ENCODE measurements around the gene PPA1. TPM values are rescaled to one million over a fixed set of nuclear protein-coding genes. Genes with fewer than 3 reads are reported as not detected.

The PPA1 gene
- polyA plus RNA-seq, 1 donor (not counting 4 experiments of a cell fraction or from before 2014, with no cell fraction given): 324 TPM

DNA sequence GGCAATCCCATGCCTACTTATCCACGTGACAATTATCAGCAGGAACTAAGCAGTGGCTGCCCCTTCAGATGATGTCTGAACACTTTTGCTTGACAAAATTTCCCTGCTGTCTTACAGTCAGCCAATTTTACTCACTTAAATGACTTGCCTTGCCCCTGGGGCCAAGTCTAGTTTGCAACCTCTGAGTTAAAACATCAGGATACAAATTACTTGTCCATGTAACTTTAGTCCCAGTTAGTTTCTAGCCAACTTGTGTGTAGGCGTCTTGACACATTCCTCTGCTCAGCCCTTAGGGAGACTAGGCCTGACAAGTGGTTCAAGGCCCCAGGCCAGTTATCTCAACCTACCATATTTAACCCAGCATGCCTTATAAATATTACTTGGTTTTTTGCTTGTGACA, 75.1 kb downstream of the PPA1 start:
- H3K4me1 ChIP-seq (ENCODE audit: control insufficient read depth, extremely low read depth, insufficient read depth, low read length): no peaks in the 10 kb centered on the region
- H3K79me2 ChIP-seq (ENCODE audit: control insufficient read depth, insufficient read depth, low read length): peaks cover 28% of the 10 kb centered on the region
- H3K27me3 ChIP-seq (ENCODE audit: control insufficient read depth, extremely low read depth, insufficient read depth, low read length): no peaks in the 10 kb centered on the region
- peaks cover 17 to 39% of the 10 kb centered on the region in 2 experiments for H3K36me3 ChIP-seq (ENCODE audit: control insufficient read depth in 2 of 2, extremely low read depth in 1 of 2, insufficient read depth in 2 of 2, low read length in 2 of 2)
- H2AFZ ChIP-seq (ENCODE audit: control insufficient read depth, low read length): no peak overlapping the region
- no peak overlapping the region for H3K9ac ChIP-seq (ENCODE audit: control insufficient read depth, extremely low read depth, insufficient read depth, low read length)
- FAIRE-seq (no peak), DNase-seq (ENCODE audit: low read depth, low spot score) (no peak)
- dilution Hi-C loops (cut with MboI; ENCODE audit: extremely low pct_ligation_motif_present, low sequenced_read_pairs): no loop called here
- no peak overlapping the region for H3K4me2 ChIP-seq (ENCODE audit: control insufficient read depth, extremely low read depth, insufficient read depth, low read depth, low read length)
- TF ChIP-seq, protein P1, sequence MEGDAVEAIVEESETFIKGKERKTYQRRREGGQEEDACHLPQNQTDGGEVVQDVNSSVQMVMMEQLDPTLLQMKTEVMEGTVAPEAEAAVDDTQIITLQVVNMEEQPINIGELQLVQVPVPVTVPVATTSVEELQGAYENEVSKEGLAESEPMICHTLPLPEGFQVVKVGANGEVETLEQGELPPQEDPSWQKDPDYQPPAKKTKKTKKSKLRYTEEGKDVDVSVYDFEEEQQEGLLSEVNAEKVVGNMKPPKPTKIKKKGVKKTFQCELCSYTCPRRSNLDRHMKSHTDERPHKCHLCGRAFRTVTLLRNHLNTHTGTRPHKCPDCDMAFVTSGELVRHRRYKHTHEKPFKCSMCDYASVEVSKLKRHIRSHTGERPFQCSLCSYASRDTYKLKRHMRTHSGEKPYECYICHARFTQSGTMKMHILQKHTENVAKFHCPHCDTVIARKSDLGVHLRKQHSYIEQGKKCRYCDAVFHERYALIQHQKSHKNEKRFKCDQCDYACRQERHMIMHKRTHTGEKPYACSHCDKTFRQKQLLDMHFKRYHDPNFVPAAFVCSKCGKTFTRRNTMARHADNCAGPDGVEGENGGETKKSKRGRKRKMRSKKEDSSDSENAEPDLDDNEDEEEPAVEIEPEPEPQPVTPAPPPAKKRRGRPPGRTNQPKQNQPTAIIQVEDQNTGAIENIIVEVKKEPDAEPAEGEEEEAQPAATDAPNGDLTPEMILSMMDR (optimal IDR thresholded peaks at IDR 0.05 in 1 of 3, IDR thresholded peaks at IDR 0.05 in 1 of 3, conservative IDR thresholded peaks at IDR 0.05 in 1 of 3; ENCODE audit: extremely low read depth in 1 of 3, insufficient read depth in 2 of 3, low read length in 3 of 3): no peak
- no peak for TF ChIP-seq EZH2 (IDR thresholded peaks at IDR 0.05; ENCODE audit: low read length)
- H3K4me3 ChIP-seq (ENCODE audit: control insufficient read depth in 2 of 3, extremely low read depth in 1 of 3, insufficient read depth in 2 of 3, low read depth in 1 of 3, low read length in 3 of 3): no peak overlapping the region
- no peaks in the 10 kb centered on the region for H3K9me3 ChIP-seq (ENCODE audit: control insufficient read depth, low read depth, low read length)
- H3K27ac ChIP-seq (ENCODE audit: control insufficient read depth, insufficient read depth, low read length): no peak overlapping the region
- H3K9me1 ChIP-seq (ENCODE audit: control insufficient read depth, extremely low read depth, insufficient read depth, low read length): no peaks in the 10 kb centered on the region
- no peaks in the 10 kb centered on the region for H4K20me1 ChIP-seq (ENCODE audit: control insufficient read depth, extremely low read depth, insufficient read depth, low read length)

DNA sequence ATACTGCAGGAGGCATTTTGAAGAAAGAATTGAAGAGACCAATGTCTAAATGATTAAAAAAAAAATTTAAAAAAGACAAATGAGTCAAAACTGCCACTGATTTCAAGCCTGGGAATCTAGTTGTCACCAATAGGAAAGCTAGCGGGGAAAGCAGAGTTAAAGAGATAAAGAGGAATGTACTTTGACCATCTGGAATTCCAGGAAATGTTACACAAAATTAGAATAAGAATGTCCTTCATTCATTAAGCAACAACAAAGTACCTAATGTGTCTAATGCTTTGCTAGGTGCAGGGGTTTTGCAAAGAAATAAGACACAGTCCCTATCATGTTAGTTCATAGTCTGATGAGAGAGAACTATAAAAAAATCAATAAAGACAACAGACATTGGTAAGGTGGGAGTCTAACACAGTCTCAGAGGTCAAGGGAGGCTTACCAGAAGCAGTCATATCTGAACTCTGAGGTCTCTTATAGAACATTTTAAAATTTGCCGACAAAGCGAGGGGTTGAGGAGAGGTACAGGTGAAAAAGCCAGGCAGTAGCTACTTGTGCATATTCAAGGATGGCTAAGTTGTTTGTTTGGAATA, 77.9 kb downstream of the PPA1 start:
- TF ChIP-seq, protein P1 (optimal IDR thresholded peaks at IDR 0.05 in 1 of 3, IDR thresholded peaks at IDR 0.05 in 1 of 3, conservative IDR thresholded peaks at IDR 0.05 in 1 of 3; ENCODE audit: extremely low read depth in 1 of 3, insufficient read depth in 2 of 3, low read length in 3 of 3): no peak
- TF ChIP-seq EZH2 (IDR thresholded peaks at IDR 0.05; ENCODE audit: low read length): no peak
- no peaks in the 10 kb centered on the region for H3K9me3 ChIP-seq (ENCODE audit: control insufficient read depth, low read depth, low read length)
- no peaks in the 10 kb centered on the region for H3K27me3 ChIP-seq (ENCODE audit: control insufficient read depth, extremely low read depth, insufficient read depth, low read length)
- peaks cover 6% of the 10 kb centered on the region for H3K79me2 ChIP-seq (ENCODE audit: control insufficient read depth, insufficient read depth, low read length)
- no peak for FAIRE-seq
- no peaks in the 10 kb centered on the region for H3K4me1 ChIP-seq (ENCODE audit: control insufficient read depth, extremely low read depth, insufficient read depth, low read length)
- H2AFZ ChIP-seq (ENCODE audit: control insufficient read depth, low read length): no peak overlapping the region
- H3K4me2 ChIP-seq (ENCODE audit: control insufficient read depth, extremely low read depth, insufficient read depth, low read depth, low read length): no peak overlapping the region
- H4K20me1 ChIP-seq (ENCODE audit: control insufficient read depth, extremely low read depth, insufficient read depth, low read length): no peaks in the 10 kb centered on the region
- no peak overlapping the region for H3K9ac ChIP-seq (ENCODE audit: control insufficient read depth, extremely low read depth, insufficient read depth, low read length)
- no peak for DNase-seq (ENCODE audit: low read depth, low spot score)
- no peak overlapping the region for H3K27ac ChIP-seq (ENCODE audit: control insufficient read depth, insufficient read depth, low read length)
- dilution Hi-C loops (cut with MboI; ENCODE audit: extremely low pct_ligation_motif_present, low sequenced_read_pairs): no loop called here
- H3K36me3 ChIP-seq (ENCODE audit: control insufficient read depth in 2 of 2, extremely low read depth in 1 of 2, insufficient read depth in 2 of 2, low read length in 2 of 2): peaks cover 25 to 34% of the 10 kb centered on the region in 2 experiments
- H3K9me1 ChIP-seq (ENCODE audit: control insufficient read depth, extremely low read depth, insufficient read depth, low read length): no peaks in the 10 kb centered on the region
- no peak overlapping the region for H3K4me3 ChIP-seq (ENCODE audit: control insufficient read depth in 2 of 3, extremely low read depth in 1 of 3, insufficient read depth in 2 of 3, low read depth in 1 of 3, low read length in 3 of 3)

Small RNAs within 50 kb of the gene (small RNA-seq; reads per million reads assigned to genes)
- 0 reads per million in 3 experiments for gene RPS25P9 (ENCODE audit: insufficient read length in 3 of 3, low read depth in 3 of 3, low replicate concordance in 1 of 3)

Other genes with a start within 250 kb of the PPA1 start
- gene MACROH2A2, start 180.6 kb downstream of the PPA1 start, polyA plus RNA-seq: 9.0 to 20.8 TPM (median 11.6 TPM) in 3 replicates
- gene AIFM2, start 100.6 kb downstream of the PPA1 start, polyA plus RNA-seq: 1.3 to 2.4 TPM (median 1.8 TPM) in 3 replicates
- 9.6 to 15.2 TPM (median 9.9 TPM) in 3 replicates for gene TYSND1, start 86.7 kb downstream of the PPA1 start, polyA plus RNA-seq
- 71.4 to 109 TPM (median 80.2 TPM) in 3 replicates for gene SAR1A, start 62.9 kb downstream of the PPA1 start, polyA plus RNA-seq
- gene NPFFR1, start 50.6 kb upstream of the PPA1 start, polyA plus RNA-seq: not detected in 3 replicates
- gene LRRC20, start 149.2 kb upstream of the PPA1 start, polyA plus RNA-seq: 0.54 to 1.6 TPM (median 0.93 TPM) in 3 replicates
- gene EIF4EBP2, start 170.7 kb upstream of the PPA1 start, polyA plus RNA-seq: 10.2 to 22.2 TPM (median 18.9 TPM) in 3 replicates
- 0.30 to 0.46 TPM (median 0.45 TPM) in 3 replicates for gene NODAL, start 208.3 kb upstream of the PPA1 start, polyA plus RNA-seq
- gene PALD1, start 245.3 kb upstream of the PPA1 start, polyA plus RNA-seq: 0.72 to 1.4 TPM (median 0.83 TPM) in 3 replicates

Data from keratinocyte (primary cell).